Endodermal cell (in vitro differentiated cells): ENCODE measurements around the gene RNF227. TPM values are rescaled to one million over a fixed set of nuclear protein-coding genes. Genes with fewer than 3 reads are reported as not detected.

Experiments used
- DNase-seq: peaks from one replicate; pipeline ENCODE4 v3.0.0-alpha.2; 2017
- H3K27ac ChIP-seq: 2 replicates; pipeline ENCODE4 v1.5.1; 2013; ENCODE audit warnings: mild to moderate bottlenecking, low read depth, low read length, moderate library complexity
- H3K27me3 ChIP-seq: 2 replicates; pipeline ENCODE4 v1.6.1; 2013; ENCODE audit warnings: mild to moderate bottlenecking, low read length, moderate library complexity; ENCODE audit not compliant: insufficient read depth, control insufficient read depth, poor library complexity, severe bottlenecking
- H3K36me3 ChIP-seq: 2 replicates; pipeline ENCODE4 v1.7.0; 2013; ENCODE audit warnings: mild to moderate bottlenecking, low read length, moderate library complexity; ENCODE audit not compliant: control insufficient read depth, insufficient read depth
- H3K4me1 ChIP-seq: one replicate; pipeline ENCODE4 v1.7.0; 2013; ENCODE audit warnings: low read length; ENCODE audit not compliant: control insufficient read depth, insufficient read depth
- H3K4me3 ChIP-seq: 2 replicates; pipeline ENCODE4 v1.5.1; 2013; ENCODE audit warnings: mild to moderate bottlenecking, low read length, moderate library complexity
- H3K9ac ChIP-seq: 2 replicates; pipeline ENCODE4 v1.6.1; 2013; ENCODE audit warnings: mild to moderate bottlenecking, low read length, moderate library complexity; ENCODE audit not compliant: poor library complexity, severe bottlenecking; ENCODE audit errors: extremely low read depth
- H3K9me3 ChIP-seq: 2 replicates; pipeline ENCODE4 v1.6.1; 2013; ENCODE audit warnings: mild to moderate bottlenecking, low read length, moderate library complexity; ENCODE audit not compliant: control insufficient read depth
- H3K27ac Mint-ChIP-seq: 2 replicates; pipeline ENCODE4 v1.8.0; 2020; ENCODE audit warnings: mixed read lengths
- H3K27me3 Mint-ChIP-seq: 2 replicates; pipeline ENCODE4 v1.8.0; 2021; ENCODE audit warnings: mild to moderate bottlenecking, mixed read lengths; ENCODE audit not compliant: insufficient read depth
- H3K36me3 Mint-ChIP-seq: 2 replicates; pipeline ENCODE4 v1.8.0; 2020; ENCODE audit warnings: low read depth, mixed read lengths
- H3K4me1 Mint-ChIP-seq: 2 replicates; pipeline ENCODE4 v1.8.0; 2020; ENCODE audit warnings: mixed read lengths
- H3K4me3 Mint-ChIP-seq: 2 replicates; pipeline ENCODE4 v1.8.0; 2020; ENCODE audit warnings: mild to moderate bottlenecking, moderate library complexity, mixed read lengths
- H3K9me3 Mint-ChIP-seq: 2 replicates; pipeline ENCODE4 v1.8.0; 2020; ENCODE audit warnings: mild to moderate bottlenecking, mixed read lengths
- WGBS, 2 experiments: methylation state at CpG; one replicate each; pipeline versions ENCODE4 v1.1.5 to v1.1.7; 2013; ENCODE audit warnings: missing lambda C conversion rate in 2 of 2, mixed read lengths in 1 of 2; ENCODE audit not compliant: insufficient coverage in 1 of 2, insufficient read length in 1 of 2; 5-methylcytosine and 5-hydroxymethylcytosine counted together
- total RNA-seq, 2 donors: library from RNA; stranded (reverse); fragmentation: NEBNext Ultra II Directional in 1 of 2; extraction: Animal tissue kit (Norgen Biotek cat#: 25700) in 1 of 2; gene quantifications; 2 replicates in 1 of 2; 3 replicates in 1 of 2; pipeline ENCODE4 v1.2.1, GENCODE V29; 2021
- TF ChIP-seq, protein P1 (sequence below): fragments of 200-600 bp; sonication (generic); conservative IDR thresholded peaks from 2 replicates; pipeline ENCODE4 v1.5.0; 2021; ENCODE audit warnings: antibody characterized with exemption, mild to moderate bottlenecking

RNF227 gene
- total RNA-seq, 2 donors from 2014 or later: 1.1 to 1.6 TPM

DNA sequence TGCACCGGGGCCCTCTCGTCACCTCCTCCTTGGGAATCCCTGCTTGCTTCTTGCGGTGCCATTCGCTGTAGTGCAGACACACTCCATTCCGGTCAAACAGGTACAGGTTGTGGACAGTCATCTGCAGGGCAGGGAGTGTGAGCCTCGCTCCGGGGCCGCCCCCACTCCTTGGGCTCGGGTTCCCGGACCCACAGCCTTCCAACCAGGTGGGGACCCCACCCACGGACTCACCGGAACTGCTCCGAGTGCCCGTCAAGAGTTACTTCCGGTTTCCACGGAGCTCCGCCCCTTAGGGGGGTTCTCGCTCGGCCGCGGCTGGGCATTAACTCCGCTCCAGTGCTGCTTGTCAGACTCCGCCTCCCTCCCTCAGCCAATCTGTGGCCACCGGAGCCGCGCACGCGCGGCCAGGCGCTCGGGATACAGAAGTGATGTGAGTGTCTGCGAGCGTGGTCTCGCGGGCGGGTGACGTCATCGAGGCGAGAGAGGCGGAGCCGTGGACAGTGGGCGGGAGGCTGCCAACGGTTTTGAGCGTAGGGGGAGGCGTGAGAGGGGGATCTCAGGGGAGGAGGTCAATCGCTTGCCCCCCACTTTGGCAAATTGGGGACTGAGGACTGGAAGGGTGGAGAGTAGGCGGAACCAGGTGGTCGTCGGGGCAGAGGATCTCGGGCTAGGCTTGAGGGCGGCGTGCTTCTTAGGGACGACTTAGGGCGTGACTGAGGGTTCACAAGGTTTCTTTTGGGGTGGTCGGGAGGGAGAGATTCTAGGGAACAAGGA is 15.8 kb upstream of the RNF227 start, which contains the start of the genes CNTROB and TRAPPC1:
Gene CNTROB (plus strand): TSS at position 498 of the 774 bp plus-strand sequence. CDS start 874 bp downstream, outside the sequence.
Gene TRAPPC1 (minus strand): TSS at position 238 of the 774 bp plus-strand sequence. CDS start 117 bp downstream, at position 121.
- Mint-ChIP-seq H3K27me3 (peaks cover 29% of the 10 kb centered on the region), H3K36me3 (peaks cover 26% of the 10 kb centered on the region), H3K4me3 (peak within 1 kb of the TSS; percentile 99), H3K4me1 (peaks cover 32% of the 10 kb centered on the region), H3K27ac (peak within 1 kb of the TSS; percentile 98), H3K9me3 (no peaks in the 10 kb centered on the region)
- Histone ChIP-seq H3K27ac (peak within 1 kb of the TSS; percentile 47), H3K4me3 (peak within 1 kb of the TSS; percentile 95), H3K36me3 (peaks cover 32% of the 10 kb centered on the region), H3K9me3 (no peaks in the 10 kb centered on the region), H3K4me1 (peaks cover 5% of the 10 kb centered on the region), H3K27me3 (peaks cover 18% of the 10 kb centered on the region), H3K9ac (peak within 1 kb of the TSS; percentile 67)
- TF ChIP-seq, protein P1, sequence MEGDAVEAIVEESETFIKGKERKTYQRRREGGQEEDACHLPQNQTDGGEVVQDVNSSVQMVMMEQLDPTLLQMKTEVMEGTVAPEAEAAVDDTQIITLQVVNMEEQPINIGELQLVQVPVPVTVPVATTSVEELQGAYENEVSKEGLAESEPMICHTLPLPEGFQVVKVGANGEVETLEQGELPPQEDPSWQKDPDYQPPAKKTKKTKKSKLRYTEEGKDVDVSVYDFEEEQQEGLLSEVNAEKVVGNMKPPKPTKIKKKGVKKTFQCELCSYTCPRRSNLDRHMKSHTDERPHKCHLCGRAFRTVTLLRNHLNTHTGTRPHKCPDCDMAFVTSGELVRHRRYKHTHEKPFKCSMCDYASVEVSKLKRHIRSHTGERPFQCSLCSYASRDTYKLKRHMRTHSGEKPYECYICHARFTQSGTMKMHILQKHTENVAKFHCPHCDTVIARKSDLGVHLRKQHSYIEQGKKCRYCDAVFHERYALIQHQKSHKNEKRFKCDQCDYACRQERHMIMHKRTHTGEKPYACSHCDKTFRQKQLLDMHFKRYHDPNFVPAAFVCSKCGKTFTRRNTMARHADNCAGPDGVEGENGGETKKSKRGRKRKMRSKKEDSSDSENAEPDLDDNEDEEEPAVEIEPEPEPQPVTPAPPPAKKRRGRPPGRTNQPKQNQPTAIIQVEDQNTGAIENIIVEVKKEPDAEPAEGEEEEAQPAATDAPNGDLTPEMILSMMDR: no peak
- WGBS, 2 experiments: 0% methylated on average over 2 to 55 of the region's 55 CpGs
- peak; percentile 100 for DNase-seq

DNA sequence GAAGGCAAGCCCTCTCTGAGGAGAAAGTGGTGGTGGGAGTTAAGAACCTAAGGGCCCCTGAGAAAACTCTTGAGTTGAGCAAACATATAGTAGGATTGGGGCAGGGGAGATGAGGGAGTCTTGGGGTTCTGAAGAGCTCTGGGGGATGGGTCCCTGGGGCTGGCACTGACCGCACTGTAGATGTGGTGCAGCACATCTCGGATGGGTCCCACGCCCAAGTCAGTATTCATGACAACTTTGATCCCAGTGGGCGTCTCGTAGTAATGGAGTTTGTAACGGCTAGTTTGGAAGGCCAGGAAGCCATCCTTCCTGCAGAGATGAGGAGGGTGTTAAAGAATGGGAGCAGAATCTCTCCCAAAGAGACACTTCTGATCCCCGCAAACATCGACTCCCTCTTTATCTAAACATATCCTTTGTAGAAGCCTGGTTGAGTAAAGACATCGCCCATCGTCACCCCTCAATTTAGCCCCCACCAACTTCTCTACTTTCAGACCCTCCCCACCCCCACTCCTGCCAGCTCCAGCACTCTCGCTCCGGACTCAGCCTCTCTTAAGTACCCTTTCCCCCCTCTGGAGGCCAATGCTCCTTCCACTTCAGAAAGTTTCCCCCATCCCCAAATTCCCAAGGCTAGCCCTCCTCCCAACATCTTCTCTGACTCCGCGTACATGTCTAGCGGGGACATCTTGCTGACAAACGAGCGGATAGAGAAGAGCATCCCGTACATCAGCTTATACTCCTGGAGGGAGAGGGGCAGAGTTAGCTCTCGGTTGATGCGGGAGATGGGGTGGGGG is 14.9 kb upstream of the RNF227 start:
- Histone ChIP-seq H3K9ac (peak overlapping the region; percentile 26), H3K36me3 (peaks cover 23% of the 10 kb centered on the region), H3K27me3 (peaks cover 27% of the 10 kb centered on the region), H3K27ac (no peak overlapping the region), H3K4me1 (peaks cover 5% of the 10 kb centered on the region), H3K9me3 (no peaks in the 10 kb centered on the region), H3K4me3 (peak overlapping the region; percentile 95)
- Mint-ChIP-seq H3K4me3 (peak overlapping the region; percentile 99), H3K9me3 (no peaks in the 10 kb centered on the region), H3K4me1 (peaks cover 32% of the 10 kb centered on the region), H3K36me3 (peaks cover 18% of the 10 kb centered on the region), H3K27ac (peak overlapping the region; percentile 98), H3K27me3 (peaks cover 38% of the 10 kb centered on the region)
- TF ChIP-seq, protein P1: no peak
- 0 to 40% methylated on average over 6 to 20 of the region's 20 CpGs for WGBS, 2 experiments
- DNase-seq: no peak

DNA sequence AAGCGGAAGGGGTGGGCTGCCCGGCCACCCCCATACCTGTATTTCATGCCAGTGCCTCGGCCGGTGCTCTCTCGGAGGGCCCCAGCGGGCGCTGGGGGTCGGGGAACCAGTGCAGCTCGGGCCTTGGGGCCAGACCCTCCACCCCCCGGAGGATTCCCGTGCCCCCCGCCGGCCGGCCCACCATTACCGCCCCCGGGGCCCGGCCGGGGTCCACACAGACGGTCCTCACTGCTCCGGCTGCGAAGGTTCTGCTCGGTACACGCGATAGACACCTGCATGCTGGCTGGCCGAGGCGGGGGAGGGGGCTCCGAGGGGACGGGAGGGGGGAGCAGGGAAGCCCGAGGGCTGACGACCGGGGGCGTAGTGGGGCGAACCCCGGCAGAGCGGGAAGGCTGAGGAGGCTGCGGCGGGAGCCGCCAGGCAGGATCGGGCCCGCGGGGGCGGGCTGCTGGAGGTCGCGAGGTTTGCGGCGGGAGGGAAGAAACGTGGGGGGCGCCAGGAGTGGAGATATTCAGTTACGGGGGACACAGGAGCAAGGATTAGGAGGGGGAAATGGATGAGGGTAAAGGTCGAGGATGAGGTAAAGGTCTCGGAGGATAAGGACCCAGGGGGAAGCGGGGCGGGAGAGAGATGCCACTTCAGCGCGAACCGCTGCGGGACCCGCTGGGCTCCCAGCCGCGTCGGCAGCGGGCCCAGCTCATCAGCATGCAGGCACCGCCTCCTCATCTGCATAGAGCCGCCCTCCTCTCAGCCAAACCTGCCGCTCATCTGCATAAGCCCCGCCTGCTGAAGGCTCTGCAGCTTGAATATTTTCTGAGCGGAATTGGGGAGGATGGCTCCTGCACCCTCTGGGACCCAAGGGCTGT is 13.3 kb upstream of the RNF227 start, which contains the start of gene KCNAB3:
Gene KCNAB3 (minus strand): TSS at position 699 of the 866 bp plus-strand sequence. CDS start 421 bp downstream, at position 278.
- H3K9ac ChIP-seq: no peak within 1 kb of the TSS
- peaks cover 53% of the 10 kb centered on the region for H3K27me3 Mint-ChIP-seq
- H3K4me3 ChIP-seq: peak within 1 kb of the TSS; percentile 95
- TF ChIP-seq, protein P1: no peak
- peaks cover 32% of the 10 kb centered on the region for H3K4me1 Mint-ChIP-seq
- WGBS, 2 experiments: 7 to 16% methylated on average over 14 to 67 of the region's 67 CpGs
- no peaks in the 10 kb centered on the region for H3K9me3 ChIP-seq
- H3K36me3 ChIP-seq: peaks cover 9% of the 10 kb centered on the region
- H3K27ac Mint-ChIP-seq: peak within 1 kb of the TSS; percentile 75
- H3K4me3 Mint-ChIP-seq: peak within 1 kb of the TSS; percentile 99
- DNase-seq: peak; percentile 97
- peaks cover 4% of the 10 kb centered on the region for H3K36me3 Mint-ChIP-seq
- H3K4me1 ChIP-seq: peaks cover 5% of the 10 kb centered on the region
- no peaks in the 10 kb centered on the region for H3K9me3 Mint-ChIP-seq
- H3K27me3 ChIP-seq: peaks cover 28% of the 10 kb centered on the region
- H3K27ac ChIP-seq: no peak within 1 kb of the TSS
